ENCODE results near the gene SP140L. TPM values are rescaled to one million over a fixed set of nuclear protein-coding genes. Genes with fewer than 3 reads are reported as not detected.

Gene SP140L
- total RNA-seq, 3 donors from 2014 or later (not counting 1 experiment from before 2014, with no cell fraction given) = 58.4 to 92.6 (median 73.4) TPM

GRCh38 chr2:230422149-230422548 is 95.2 kb downstream of the SP140L start:
- Histone ChIP-seq H3K36me3 (ENCODE audit: control insufficient read depth, insufficient read depth, low read length) (peaks cover 41% of the 10 kb centered on the region), H3K4me1 (ENCODE audit: control insufficient read depth, insufficient read depth, low read length) (peaks cover 30% of the 10 kb centered on the region), H3K27me3 (ENCODE audit: control insufficient read depth, insufficient read depth, low read length) (no peaks in the 10 kb centered on the region), H3K27ac (ENCODE audit: low read length) (no peak overlapping the region), H3K9me3 (ENCODE audit: control insufficient read depth, insufficient read depth, low read length) (no peaks in the 10 kb centered on the region), H3K4me3 (ENCODE audit: low read length) (no peak overlapping the region)
- H3K4me1 Mint-ChIP-seq = peaks cover 93 to 96% of the 10 kb centered on the region in 2 donors
- H3K4me3 Mint-ChIP-seq = peak overlapping the region; percentile 45
- intact Hi-C loops (cut with micrococcal nuclease) = no loop called here
- TF ChIP-seq CTCF (IDR thresholded peaks at IDR 0.05) = no peak
- DNase-seq (no peak), ATAC-seq (no peak)
- no peaks in the 10 kb centered on the region for H3K9me3 Mint-ChIP-seq
- peak overlapping the region; percentile 86 to 98 for H3K27ac Mint-ChIP-seq
- H3K36me3 Mint-ChIP-seq = peaks cover 15% of the 10 kb centered on the region
- WGBS (ENCODE audit: insufficient coverage) = 98% methylated on average over 2 of the region's 4 CpGs
- H3K27me3 Mint-ChIP-seq (ENCODE audit: low read depth in 2 of 2) = no peaks in the 10 kb centered on the region

- Histone ChIP-seq H3K4me3 (ENCODE audit: low read length) (no peak overlapping the region), H3K27me3 (ENCODE audit: control insufficient read depth, insufficient read depth, low read length) (no peaks in the 10 kb centered on the region), H3K36me3 (ENCODE audit: control insufficient read depth, insufficient read depth, low read length) (peaks cover 49% of the 10 kb centered on the region), H3K9me3 (ENCODE audit: control insufficient read depth, insufficient read depth, low read length) (peaks cover 3% of the 10 kb centered on the region), H3K4me1 (ENCODE audit: control insufficient read depth, insufficient read depth, low read length) (peaks cover 24% of the 10 kb centered on the region), H3K27ac (ENCODE audit: low read length) (peak overlapping the region; percentile 5)
- Mint-ChIP-seq H3K27me3 (ENCODE audit: low read depth in 2 of 2) (no peaks in the 10 kb centered on the region), H3K4me3 (peak overlapping the region; percentile 59), H3K4me1 (peaks cover 88 to 92% of the 10 kb centered on the region in 2 donors), H3K36me3 (peaks cover 22% of the 10 kb centered on the region), H3K9me3 (peaks cover 2% of the 10 kb centered on the region in 2 donors), H3K27ac (peak overlapping the region; percentile 86 to 98)
- no peak for TF ChIP-seq CTCF (IDR thresholded peaks at IDR 0.05)
- ATAC-seq = peak in 2 of 3 donors; percentile 29 to 41
- intact Hi-C loops (cut with micrococcal nuclease) = no loop called here
- WGBS (ENCODE audit: insufficient coverage) = 87% methylated on average over 3 of the region's 3 CpGs
- DNase-seq = no peak
Measured at GRCh38 chr2:230423851-230424458, 97.0 kb downstream of the SP140L start.

GRCh38 chr2:230425377-230425776 is 98.4 kb downstream of the SP140L start:
- Mint-ChIP-seq H3K4me3 (peak overlapping the region; percentile 32), H3K36me3 (peaks cover 31% of the 10 kb centered on the region), H3K27ac (peak overlapping the region; percentile 68 to 72), H3K27me3 (ENCODE audit: low read depth in 2 of 2) (no peaks in the 10 kb centered on the region), H3K9me3 (peaks cover 5 to 6% of the 10 kb centered on the region in 2 donors), H3K4me1 (peaks cover 85 to 86% of the 10 kb centered on the region in 2 donors)
- no peaks in the 10 kb centered on the region for H3K27me3 ChIP-seq (ENCODE audit: control insufficient read depth, insufficient read depth, low read length)
- no peak for TF ChIP-seq CTCF (IDR thresholded peaks at IDR 0.05)
- H3K4me1 ChIP-seq (ENCODE audit: control insufficient read depth, insufficient read depth, low read length) = peaks cover 24% of the 10 kb centered on the region
- no CpG with 5 or more reads among the region's 1 CpG for WGBS (ENCODE audit: insufficient coverage)
- no peak overlapping the region for H3K4me3 ChIP-seq (ENCODE audit: low read length)
- intact Hi-C loops (cut with micrococcal nuclease) = no loop called here
- ATAC-seq = no peak
- DNase-seq = no peak
- no peak overlapping the region for H3K27ac ChIP-seq (ENCODE audit: low read length)
- peaks cover 7% of the 10 kb centered on the region for H3K9me3 ChIP-seq (ENCODE audit: control insufficient read depth, insufficient read depth, low read length)
- peaks cover 63% of the 10 kb centered on the region for H3K36me3 ChIP-seq (ENCODE audit: control insufficient read depth, insufficient read depth, low read length)

- Mint-ChIP-seq H3K4me1 (peaks cover 77 to 78% of the 10 kb centered on the region in 2 donors), H3K27me3 (ENCODE audit: low read depth in 2 of 2) (no peaks in the 10 kb centered on the region), H3K4me3 (peak overlapping the region; percentile 50), H3K9me3 (peaks cover 5 to 6% of the 10 kb centered on the region in 2 donors), H3K27ac (peak overlapping the region; percentile 51 to 80), H3K36me3 (peaks cover 16% of the 10 kb centered on the region)
- TF ChIP-seq CTCF (IDR thresholded peaks at IDR 0.05) = no peak
- H3K4me1 ChIP-seq (ENCODE audit: control insufficient read depth, insufficient read depth, low read length) = peaks cover 20% of the 10 kb centered on the region
- DNase-seq = no peak
- no peak for ATAC-seq
- no peak overlapping the region for H3K4me3 ChIP-seq (ENCODE audit: low read length)
- H3K36me3 ChIP-seq (ENCODE audit: control insufficient read depth, insufficient read depth, low read length) = peaks cover 38% of the 10 kb centered on the region
- intact Hi-C loops (cut with micrococcal nuclease) = no loop called here
- no peaks in the 10 kb centered on the region for H3K27me3 ChIP-seq (ENCODE audit: control insufficient read depth, insufficient read depth, low read length)
- H3K9me3 ChIP-seq (ENCODE audit: control insufficient read depth, insufficient read depth, low read length) = peaks cover 7% of the 10 kb centered on the region
- H3K27ac ChIP-seq (ENCODE audit: low read length) = no peak overlapping the region
Measured at GRCh38 chr2:230429513-230429912, 102.5 kb downstream of the SP140L start.
